HEK293 (cell line): ENCODE results near the gene PRADC1.

ENCODE experiments used
- CTCF ChIA-PET: fragments of 350-600 bp; formaldehyde crosslinking; extraction: SDS; loops from one replicate; lab custom pipeline; 2021; ENCODE audit warnings: antibody characterized with exemption; lab: Yijun Ruan, JAX
- POLR2A ChIA-PET: fragments of 300-600 bp; formaldehyde crosslinking; extraction: SDS; loops from one replicate; lab custom pipeline; 2020; ENCODE audit warnings: antibody characterized with exemption, inconsistent platforms; lab: Yijun Ruan, JAX
- H3K27ac ChIP-seq: fragments of 200-500 bp; sonication (Bioruptor generic); 2 replicates; pipeline ENCODE4 v1.5.1; 2014; ENCODE audit warnings: low read depth, low read length, control low read depth, inconsistent platforms; ENCODE audit errors: extremely low read depth
- H3K36me3 ChIP-seq, 2 experiments: fragments of 200-500 bp in 1 of 2; sonication (Bioruptor generic) in 1 of 2; 1 replicate in 1 of 2; 2 replicates in 1 of 2; pipeline ENCODE4 v1.5.1; 2014 to 2017; ENCODE audit warnings: inconsistent platforms in 2 of 2, low read length in 2 of 2; ENCODE audit not compliant: control insufficient read depth in 2 of 2, insufficient read depth in 1 of 2
- H3K4me1 ChIP-seq: fragments of 200-500 bp; sonication (Bioruptor generic); 2 replicates; pipeline ENCODE4 v1.5.1; 2014; ENCODE audit warnings: mild to moderate bottlenecking, low read length, inconsistent platforms; ENCODE audit not compliant: control insufficient read depth, insufficient read depth
- H3K4me3 ChIP-seq: 2 replicates; pipeline ENCODE4 v1.5.1; 2011; ENCODE audit warnings: low read depth, mild to moderate bottlenecking, control low read depth, low read length, moderate library complexity
- H3K9me3 ChIP-seq: fragments of 200-500 bp; sonication (Bioruptor generic); 2 replicates; pipeline ENCODE4 v1.5.1; 2014; ENCODE audit warnings: low read depth, low read length, inconsistent platforms; ENCODE audit not compliant: control insufficient read depth, insufficient read depth
- GFI1B ChIP-seq: fragments of 450-650 bp; formaldehyde crosslinking; IDR thresholded peaks from 2 replicates; pipeline ENCODE4 v1.5.1; 2016; ENCODE audit warnings: missing biosample characterization, missing genetic modification characterization
- HIC1 ChIP-seq: fragments of 450-650 bp; formaldehyde crosslinking; IDR thresholded peaks from 2 replicates; pipeline ENCODE4 v1.5.1; 2016; ENCODE audit warnings: missing biosample characterization, missing genetic modification characterization
- IKZF3 ChIP-seq: fragments of 450-650 bp; IDR thresholded peaks from 2 replicates; pipeline ENCODE4 v1.5.0; 2018; ENCODE audit warnings: missing biosample characterization, mild to moderate bottlenecking, missing genetic modification characterization, moderate library complexity
- KLF10 ChIP-seq: fragments of 450-650 bp; IDR thresholded peaks from 2 replicates; pipeline ENCODE4 v1.5.1; 2018; ENCODE audit warnings: missing biosample characterization, mild to moderate bottlenecking, missing genetic modification characterization
- KLF17 ChIP-seq: fragments of 450-650 bp; formaldehyde crosslinking; IDR thresholded peaks from 2 replicates; pipeline ENCODE4 v1.5.1; 2016; ENCODE audit warnings: missing biosample characterization, missing genetic modification characterization
- MZF1 ChIP-seq: fragments of 450-650 bp; formaldehyde crosslinking; IDR thresholded peaks from 2 replicates; pipeline ENCODE4 v1.5.1; 2017; ENCODE audit warnings: missing biosample characterization, missing genetic modification characterization, borderline replicate concordance
- OSR2 ChIP-seq: fragments of 450-650 bp; formaldehyde crosslinking; IDR thresholded peaks from 2 replicates; pipeline ENCODE4 v1.5.1; 2016; ENCODE audit warnings: missing biosample characterization, missing genetic modification characterization
- OVOL3 ChIP-seq: fragments of 450-650 bp; formaldehyde crosslinking; IDR thresholded peaks from 2 replicates; pipeline ENCODE4 v1.5.1; 2016; ENCODE audit warnings: missing biosample characterization, missing genetic modification characterization
- PRDM1 ChIP-seq: fragments of 450-650 bp; formaldehyde crosslinking; IDR thresholded peaks from 2 replicates; pipeline ENCODE4; 2016; ENCODE audit warnings: missing biosample characterization, missing genetic modification characterization
- PRDM10 ChIP-seq: fragments of 450-650 bp; formaldehyde crosslinking; IDR thresholded peaks from 2 replicates; pipeline ENCODE4 v1.5.1; 2016; ENCODE audit warnings: missing biosample characterization, missing genetic modification characterization
- RBAK ChIP-seq: fragments of 450-650 bp; formaldehyde crosslinking; IDR thresholded peaks from 2 replicates; pipeline ENCODE4 v1.5.1; 2016; ENCODE audit warnings: missing biosample characterization, missing genetic modification characterization
- SCRT2 ChIP-seq: fragments of 450-650 bp; formaldehyde crosslinking; IDR thresholded peaks from 2 replicates; pipeline ENCODE4 v1.5.1; 2016; ENCODE audit warnings: missing biosample characterization, missing genetic modification characterization
- SP2 ChIP-seq: fragments of 450-650 bp; formaldehyde crosslinking; IDR thresholded peaks from 2 replicates; pipeline ENCODE4 v1.5.1; 2016; ENCODE audit warnings: missing biosample characterization, missing genetic modification characterization
- TCF7L2 ChIP-seq: IDR thresholded peaks from 2 replicates; pipeline ENCODE4 v1.6.1; 2011; ENCODE audit warnings: low read depth, mild to moderate bottlenecking, inconsistent platforms, low read length, moderate library complexity, borderline replicate concordance
- ZBTB49 ChIP-seq: fragments of 450-650 bp; formaldehyde crosslinking; IDR thresholded peaks from 2 replicates; pipeline ENCODE4 v1.5.1; 2016; ENCODE audit warnings: missing biosample characterization, missing genetic modification characterization, low read depth
- ZIC2 ChIP-seq: fragments of 450-650 bp; formaldehyde crosslinking; IDR thresholded peaks from 2 replicates; pipeline ENCODE4 v1.5.1; 2016; ENCODE audit warnings: missing biosample characterization, missing genetic modification characterization
- ZNF266 ChIP-seq: fragments of 450-650 bp; formaldehyde crosslinking; IDR thresholded peaks from 2 replicates; pipeline ENCODE4 v1.5.1; 2016; ENCODE audit warnings: missing biosample characterization, missing genetic modification characterization, low read depth
- ZNF529 ChIP-seq: fragments of 450-650 bp; formaldehyde crosslinking; IDR thresholded peaks from 2 replicates; pipeline ENCODE4 v1.5.1; 2017; ENCODE audit warnings: missing genetic modification characterization, missing biosample characterization; ENCODE audit not compliant: insufficient replicate concordance
- ZNF585B ChIP-seq: fragments of 450-650 bp; formaldehyde crosslinking; IDR thresholded peaks from 2 replicates; pipeline ENCODE4 v1.5.1; 2016; ENCODE audit warnings: missing biosample characterization, missing genetic modification characterization
- ZNF768 ChIP-seq: fragments of 450-650 bp; formaldehyde crosslinking; IDR thresholded peaks from 2 replicates; pipeline ENCODE4 v1.5.1; 2018; ENCODE audit warnings: missing biosample characterization, mild to moderate bottlenecking, missing genetic modification characterization
- ZSCAN18 ChIP-seq: fragments of 450-650 bp; formaldehyde crosslinking; IDR thresholded peaks from 2 replicates; pipeline ENCODE4 v1.5.1; 2016; ENCODE audit warnings: missing biosample characterization, missing genetic modification characterization
- ZSCAN4 ChIP-seq: fragments of 450-650 bp; formaldehyde crosslinking; IDR thresholded peaks from 2 replicates; pipeline ENCODE4 v1.5.1; 2017; ENCODE audit warnings: missing biosample characterization, missing genetic modification characterization
- ZSCAN5A ChIP-seq: fragments of 450-650 bp; formaldehyde crosslinking; IDR thresholded peaks from 2 replicates; pipeline ENCODE4 v1.5.1; 2016; ENCODE audit warnings: missing biosample characterization, missing genetic modification characterization

Gene PRADC1

GRCh38 chr2:73264783-73265182, 31.7 kb upstream of the PRADC1 start:
- H3K4me3 ChIP-seq: no peak overlapping the region
- H3K9me3 ChIP-seq: no peaks in the 10 kb centered on the region
- CTCF ChIA-PET: no interaction called here
- TF ChIP-seq ZNF585B (tag by site-specific recombination): no peak
- TF ChIP-seq ZNF529 (tag by site-specific recombination): no peak
- no peak for TF ChIP-seq GFI1B (tag by site-specific recombination)
- no peak for TF ChIP-seq ZNF266 (tag by site-specific recombination)
- no peak for TF ChIP-seq HIC1
- TF ChIP-seq TCF7L2: no peak
- TF ChIP-seq PRDM1 (tag by site-specific recombination): no peak
- TF ChIP-seq ZIC2: no peak
- no peak for TF ChIP-seq RBAK
- no peak for TF ChIP-seq PRDM10 (tag by site-specific recombination)
- no peak for TF ChIP-seq SP2
- TF ChIP-seq IKZF3 (tag by site-specific recombination): no peak
- TF ChIP-seq ZSCAN5A: no peak
- no peak for TF ChIP-seq ZBTB49 (tag by site-specific recombination)
- no peak overlapping the region for H3K27ac ChIP-seq
- peaks cover 4% of the 10 kb centered on the region; the same call in 1 of the 2 replicates for H3K4me1 ChIP-seq
- POLR2A ChIA-PET: interaction anchor here (0.5 kb wide), 1 partner anchor 58 kb away, joined by 8 read pairs; no protein-coding TSS in a partner anchor
- peaks cover 0 to 39% of the 10 kb centered on the region in 2 experiments; a peak in 2 of 3 replicates for H3K36me3 ChIP-seq

GRCh38 chr2:73264332-73264606, 31.2 kb upstream of the PRADC1 start:
- TF ChIP-seq MZF1 (no peak), ZIC2 (no peak), KLF10 (no peak), ZNF768 (tag by site-specific recombination) (no peak), OVOL3 (tag by site-specific recombination) (no peak), ZSCAN4 (tag by site-specific recombination) (no peak), SCRT2 (tag by site-specific recombination) (no peak), ZSCAN18 (tag by site-specific recombination) (no peak), OSR2 (no peak), KLF17 (no peak)
- TF ChIP-seq, all 188 proteins: peak for 0
- POLR2A ChIA-PET: no interaction called here
- Histone ChIP-seq H3K27ac (no peak overlapping the region), H3K9me3 (no peaks in the 10 kb centered on the region), H3K4me1 (peaks cover 4% of the 10 kb centered on the region; the same call in 1 of the 2 replicates), H3K4me3 (no peak overlapping the region), H3K36me3 (peaks cover 0 to 44% of the 10 kb centered on the region in 2 experiments; a peak in 2 of 3 replicates)
- CTCF ChIA-PET: no interaction called here
